ENCODE data around the gene FBXL13. TPM values are rescaled to one million over a fixed set of nuclear protein-coding genes. Genes with fewer than 3 reads are reported as not detected.

The FBXL13 gene
- total RNA-seq, 1 experiment from 2014 or later = 2.5 TPM

DNA sequence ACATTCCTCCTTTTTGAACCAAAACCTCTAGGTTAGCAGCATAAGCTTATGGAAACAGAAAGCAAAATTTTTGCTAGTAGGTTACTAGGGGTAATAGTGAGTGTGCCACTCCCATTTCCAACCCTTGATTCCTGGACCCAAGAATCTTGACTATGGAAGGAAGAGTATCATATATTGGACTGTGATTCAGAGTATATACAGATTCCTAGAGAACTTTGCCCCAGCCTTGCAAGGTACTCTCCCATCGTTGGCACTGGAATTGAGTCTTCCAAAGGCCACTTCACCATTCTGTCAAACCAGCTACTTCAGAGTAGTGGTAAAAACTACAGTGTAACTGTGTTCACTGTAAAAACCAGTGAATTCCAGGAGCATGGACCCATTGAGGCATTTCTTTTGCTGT lies 92.4 kb downstream of the FBXL13 start:
- intact Hi-C loops (cut with micrococcal nuclease; ENCODE audit: unreplicated experiment) (no loop called here), in situ Hi-C loops (cut with HindIII; ENCODE audit: low pct_unique_long_range_greater_than_20kb, low sequenced_read_pairs) (no loop called here)
- H3K27ac ChIP-seq (ENCODE audit: low read length) = peak overlapping the region; percentile 52; the same call in 1 of the 2 replicates
- no peaks in the 10 kb centered on the region for H3K27me3 ChIP-seq (ENCODE audit: control insufficient read depth, insufficient read depth, low read length)
- POLR2A ChIA-PET = no interaction called here
- CTCF ChIA-PET = no interaction called here
- no peak overlapping the region for H3K4me3 ChIP-seq (ENCODE audit: low read depth in 2 of 2, low read length in 2 of 2)
- BruUV-seq (replicated peaks) = no TSS peak
- ATAC-seq (no peak), DNase-seq (ENCODE audit: low read depth, low spot score) (no peak)
- TF ChIP-seq SIN3A (IDR thresholded peaks at IDR 0.05; ENCODE audit: borderline replicate concordance, insufficient read depth, low read depth, low read length) = no peak
- TF ChIP-seq POLR2AphosphoS5 (IDR thresholded peaks at IDR 0.05; ENCODE audit: low read depth, low read length) = no peak
- TF ChIP-seq TCF7L2 (IDR thresholded peaks at IDR 0.05; ENCODE audit: low read depth, low read length) = no peak
- TF ChIP-seq, protein P1, sequence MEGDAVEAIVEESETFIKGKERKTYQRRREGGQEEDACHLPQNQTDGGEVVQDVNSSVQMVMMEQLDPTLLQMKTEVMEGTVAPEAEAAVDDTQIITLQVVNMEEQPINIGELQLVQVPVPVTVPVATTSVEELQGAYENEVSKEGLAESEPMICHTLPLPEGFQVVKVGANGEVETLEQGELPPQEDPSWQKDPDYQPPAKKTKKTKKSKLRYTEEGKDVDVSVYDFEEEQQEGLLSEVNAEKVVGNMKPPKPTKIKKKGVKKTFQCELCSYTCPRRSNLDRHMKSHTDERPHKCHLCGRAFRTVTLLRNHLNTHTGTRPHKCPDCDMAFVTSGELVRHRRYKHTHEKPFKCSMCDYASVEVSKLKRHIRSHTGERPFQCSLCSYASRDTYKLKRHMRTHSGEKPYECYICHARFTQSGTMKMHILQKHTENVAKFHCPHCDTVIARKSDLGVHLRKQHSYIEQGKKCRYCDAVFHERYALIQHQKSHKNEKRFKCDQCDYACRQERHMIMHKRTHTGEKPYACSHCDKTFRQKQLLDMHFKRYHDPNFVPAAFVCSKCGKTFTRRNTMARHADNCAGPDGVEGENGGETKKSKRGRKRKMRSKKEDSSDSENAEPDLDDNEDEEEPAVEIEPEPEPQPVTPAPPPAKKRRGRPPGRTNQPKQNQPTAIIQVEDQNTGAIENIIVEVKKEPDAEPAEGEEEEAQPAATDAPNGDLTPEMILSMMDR (IDR thresholded peaks at IDR 0.05) = no peak
- peaks cover 13% of the 10 kb centered on the region; the same call in 1 of the 2 replicates for H3K9me3 ChIP-seq (ENCODE audit: control insufficient read depth, insufficient read depth, low read depth, low read length)
- H3K4me1 ChIP-seq (ENCODE audit: control insufficient read depth, insufficient read depth, low read length) = no peaks in the 10 kb centered on the region
- H3K36me3 ChIP-seq (ENCODE audit: control insufficient read depth, insufficient read depth, low read length) = no peaks in the 10 kb centered on the region

DNA sequence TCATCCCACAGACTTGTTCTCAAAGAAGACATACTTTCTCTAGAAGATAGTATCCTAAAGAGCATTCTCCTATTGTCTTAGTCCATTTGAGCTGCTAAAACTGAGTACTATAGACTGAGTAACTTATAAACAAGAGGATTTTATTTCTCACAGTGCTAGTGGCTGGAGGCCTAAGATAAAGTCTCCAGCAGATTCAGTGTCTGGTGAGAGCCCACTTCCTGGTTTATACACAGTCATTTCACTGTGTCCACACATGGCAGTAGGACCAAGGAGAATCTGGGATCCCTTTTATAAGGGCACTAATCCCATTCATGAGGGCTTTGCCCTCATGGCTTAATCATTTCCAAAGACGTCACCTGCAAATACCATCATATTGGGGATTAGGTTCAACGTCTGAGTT lies 93.1 kb downstream of the FBXL13 start:
- no peak for DNase-seq (ENCODE audit: low read depth, low spot score)
- CTCF ChIA-PET = no interaction called here
- Histone ChIP-seq H3K27me3 (ENCODE audit: control insufficient read depth, insufficient read depth, low read length) (no peaks in the 10 kb centered on the region), H3K27ac (ENCODE audit: low read length) (peak overlapping the region; percentile 52), H3K4me1 (ENCODE audit: control insufficient read depth, insufficient read depth, low read length) (no peaks in the 10 kb centered on the region), H3K9me3 (ENCODE audit: control insufficient read depth, insufficient read depth, low read depth, low read length) (peaks cover 13% of the 10 kb centered on the region; the same call in 1 of the 2 replicates), H3K36me3 (ENCODE audit: control insufficient read depth, insufficient read depth, low read length) (no peaks in the 10 kb centered on the region), H3K4me3 (ENCODE audit: low read depth in 2 of 2, low read length in 2 of 2) (no peak overlapping the region)
- in situ Hi-C loops (cut with HindIII; ENCODE audit: low pct_unique_long_range_greater_than_20kb, low sequenced_read_pairs) (no loop called here), intact Hi-C loops (cut with micrococcal nuclease; ENCODE audit: unreplicated experiment) (no loop called here)
- no peak for TF ChIP-seq SIN3A (IDR thresholded peaks at IDR 0.05; ENCODE audit: borderline replicate concordance, insufficient read depth, low read depth, low read length)
- TF ChIP-seq POLR2AphosphoS5 (IDR thresholded peaks at IDR 0.05; ENCODE audit: low read depth, low read length) = no peak
- no peak for TF ChIP-seq REST (IDR thresholded peaks at IDR 0.05; ENCODE audit: insufficient read depth in 1 of 2, low read depth in 2 of 2, low read length in 1 of 2)
- TF ChIP-seq, protein P1 (IDR thresholded peaks at IDR 0.05) = no peak
- TF ChIP-seq TCF7L2 (IDR thresholded peaks at IDR 0.05; ENCODE audit: low read depth, low read length) = no peak
- ATAC-seq = no peak
- BruUV-seq (replicated peaks) = no TSS peak
- POLR2A ChIA-PET = no interaction called here
